Astrocyte of the spinal cord (primary cell): ENCODE results near the gene TP53I11.

Experiments
- DNase-seq: peaks from one replicate; pipeline ENCODE4 v3.0.0; 2011; ENCODE audit warnings: low read depth, low spot score
- H3K4me3 ChIP-seq: 2 replicates; pipeline ENCODE4 v1.5.1; 2011; ENCODE audit warnings: low read depth, mild to moderate bottlenecking, low read length, moderate library complexity
- CTCF ChIP-seq: IDR thresholded peaks from 2 replicates; pipeline ENCODE4 v1.5.1; 2012; ENCODE audit warnings: low read depth, mild to moderate bottlenecking, low read length, inconsistent platforms
- in situ Hi-C: cut with HindIII; loops from 2 replicates; pipeline ENCODE4 v1.10.0; 2017; ENCODE audit warnings: low sequenced_read_pairs

TP53I11 gene

GRCh38 chr11:44952500-44953260, 2.0 kb upstream of the TP53I11 start:
- TF ChIP-seq CTCF: no peak
- H3K4me3 ChIP-seq: no peak overlapping the region
- DNase-seq: no peak
- in situ Hi-C loops: no loop called here

DNA sequence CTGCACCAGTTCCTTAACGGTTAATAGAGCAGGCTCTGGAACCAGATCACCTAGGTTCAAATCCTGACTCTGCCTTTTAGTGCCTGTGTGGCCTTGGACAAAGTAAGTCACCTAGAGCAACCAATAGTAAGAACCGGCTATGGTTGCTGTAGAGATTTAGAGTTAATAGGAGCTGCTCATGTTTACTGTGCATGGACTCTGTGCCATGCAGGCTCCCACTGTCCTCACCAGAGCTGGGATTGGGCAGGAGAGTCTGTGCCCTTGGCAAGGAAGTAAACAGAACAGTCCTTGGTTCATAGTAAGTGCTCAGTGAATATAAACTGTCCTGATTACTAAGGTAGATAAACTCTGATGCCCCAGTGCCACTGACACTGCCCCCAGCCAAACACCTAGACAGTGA, 1.4 kb upstream of the TP53I11 start:
- TF ChIP-seq CTCF: no peak
- H3K4me3 ChIP-seq: no peak overlapping the region
- in situ Hi-C loops: no loop called here
- no peak for DNase-seq

DNA sequence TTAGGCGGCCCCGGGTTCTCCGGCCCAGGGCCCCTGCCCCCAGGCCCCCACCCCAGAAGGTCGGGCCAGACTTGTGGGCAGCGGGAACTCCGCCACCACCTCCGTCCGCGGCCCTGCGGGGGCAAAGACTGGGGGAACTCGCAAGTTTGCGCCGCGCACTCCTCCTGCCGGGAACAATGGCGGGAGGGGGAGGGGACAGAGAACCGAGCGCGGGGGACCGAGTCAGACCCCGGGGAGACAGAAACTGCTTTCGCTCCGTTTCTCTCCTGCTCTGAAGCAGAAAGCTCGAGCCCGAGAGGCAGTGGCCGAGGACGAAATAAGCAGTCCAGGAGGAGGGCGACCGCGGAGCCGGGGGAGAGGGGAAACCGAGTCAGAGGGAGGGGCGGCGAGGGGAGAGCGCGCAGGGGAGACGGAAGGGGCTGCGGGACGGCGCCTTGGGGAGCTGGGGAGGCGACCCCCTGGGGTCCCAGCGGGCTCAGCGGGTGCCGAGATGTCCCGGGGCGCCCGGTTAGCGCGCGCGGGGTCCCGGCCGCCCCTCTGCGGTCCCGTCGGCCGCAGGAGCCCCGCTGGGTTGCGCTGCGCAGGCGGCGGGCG, 555 bp downstream of the TP53I11 start:
- DNase-seq: no peak
- peak overlapping the region; percentile 53 for H3K4me3 ChIP-seq
- in situ Hi-C loops: no loop called here
- no peak for TF ChIP-seq CTCF

DNA sequence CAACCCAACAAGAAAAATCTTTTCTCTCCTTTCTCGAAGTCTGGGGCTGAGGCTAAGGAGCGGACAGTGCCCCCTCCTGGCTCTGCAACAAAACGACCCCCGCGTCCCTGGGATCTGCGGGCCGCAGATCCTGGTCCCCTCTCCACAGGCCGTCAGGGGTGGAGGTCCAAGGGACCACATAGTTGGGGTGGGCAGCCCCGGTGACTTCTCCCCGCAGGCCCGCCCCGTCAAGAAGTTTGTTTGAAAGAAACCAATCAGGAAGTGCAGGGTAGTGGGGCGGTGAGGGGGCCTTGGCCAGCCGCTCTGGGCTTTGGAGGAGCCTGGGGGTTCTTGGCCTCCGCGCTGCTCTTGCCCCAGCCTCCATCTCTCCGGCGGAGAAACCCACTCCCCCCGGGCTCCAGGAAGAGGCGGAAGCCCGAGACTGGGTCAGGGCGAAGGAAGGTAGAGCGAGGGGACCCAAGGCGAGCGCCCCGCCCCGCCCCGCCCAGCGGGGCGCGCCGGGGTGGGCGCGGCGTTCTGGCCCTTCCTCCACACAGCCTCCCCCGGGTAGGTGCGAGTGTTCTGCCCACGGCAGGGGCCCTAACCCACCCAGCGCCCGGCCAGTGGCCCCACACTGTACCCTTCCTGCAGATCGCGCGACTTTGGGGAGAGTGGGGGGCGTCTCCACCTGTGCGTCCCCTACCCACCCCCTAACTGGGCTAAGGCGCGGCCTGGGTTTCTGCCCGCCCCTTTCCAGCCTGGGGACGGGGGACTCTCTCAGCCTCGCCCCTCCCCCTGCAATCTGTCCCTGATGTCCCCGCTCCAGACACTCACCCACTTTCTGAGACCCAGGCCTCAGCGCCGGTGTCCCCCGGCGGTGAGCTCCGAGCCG, 1.3 kb downstream of the TP53I11 start:
- in situ Hi-C loops: no loop called here
- TF ChIP-seq CTCF: peak; percentile 56
- no peak for DNase-seq
- peak overlapping the region; percentile 53 for H3K4me3 ChIP-seq

GRCh38 chr11:44948155-44948554, 2.5 kb downstream of the TP53I11 start:
- in situ Hi-C loops: no loop called here
- TF ChIP-seq CTCF: no peak
- H3K4me3 ChIP-seq: no peak overlapping the region
- no peak for DNase-seq

- H3K4me3 ChIP-seq: no peak overlapping the region
- no peak for DNase-seq
- in situ Hi-C loops: no loop called here
- no peak for TF ChIP-seq CTCF
Measured at GRCh38 chr11:44947114-44947513, 3.6 kb downstream of the TP53I11 start.
